Astrocyte (in vitro differentiated cells and primary cell): ENCODE results near the gene PPP2R2D.
"Not testable (repeated sequence)": the region's sequence is repeated elsewhere in the genome, so short reads cannot be mapped to it uniquely, and the experiment has no call there.

Source experiments
- CTCF ChIP-seq: IDR thresholded peaks from 2 replicates; pipeline ENCODE4 v1.5.1; 2011; ENCODE audit warnings: low read depth, mild to moderate bottlenecking, inconsistent platforms, low read length, moderate library complexity; ENCODE audit not compliant: insufficient read depth
- EZH2 ChIP-seq: IDR thresholded peaks from 2 replicates; pipeline ENCODE4 v1.6.1; 2012; ENCODE audit warnings: mild to moderate bottlenecking, low read length, inconsistent platforms; ENCODE audit not compliant: insufficient read depth

- TF ChIP-seq CTCF, EZH2: not testable (repeated sequence)
Measured at GRCh38 chr10:131917496-131917895, 16.7 kb downstream of the PPP2R2D start.
